WTC11 (cell line): ENCODE data around the gene GJD4. TPM values are rescaled to one million over a fixed set of nuclear protein-coding genes. Genes with fewer than 3 reads are reported as not detected.
A peak's percentile ranks its signal among the peaks of the same experiment; 100 is the strongest.

Experiments
- ATAC-seq: fragments of 200-7000 bp; cut with Tn5 transposase; 2 replicates; pipeline ENCODE4 v1.10.0; 2021; ENCODE audit warnings: mild to moderate bottlenecking, moderate library complexity
- CTCF ChIA-PET: fragments of 300-600 bp; sonication (Branson Sonifier 250); formaldehyde crosslinking; loops from one replicate; lab custom pipeline; 2021; ENCODE audit warnings: antibody characterized with exemption; lab: Charles Lee
- POLR2A ChIA-PET: fragments of 350-600 bp; sonication (Branson Sonifier 250); formaldehyde crosslinking; loops from one replicate; lab custom pipeline; 2021; ENCODE audit warnings: antibody characterized with exemption; lab: Charles Lee
- DNase-seq: peaks from one replicate; pipeline ENCODE4 v3.0.0; 2021; ENCODE audit warnings: low spot score
- H3K27ac Mint-ChIP-seq: 2 replicates; pipeline ENCODE4 v1.8.0; 2021; ENCODE audit warnings: mixed read lengths
- H3K27me3 Mint-ChIP-seq: 2 replicates; pipeline ENCODE4 v1.8.0; 2021; ENCODE audit warnings: low read depth, mild to moderate bottlenecking, moderate library complexity, mixed read lengths
- H3K36me3 Mint-ChIP-seq: 2 replicates; pipeline ENCODE4 v1.8.0; 2021; ENCODE audit warnings: mixed read lengths
- H3K4me1 Mint-ChIP-seq: 2 replicates; pipeline ENCODE4 v1.8.0; 2022; ENCODE audit warnings: mixed read lengths
- H3K4me3 Mint-ChIP-seq: 2 replicates; pipeline ENCODE4 v1.8.0; 2021; ENCODE audit warnings: mild to moderate bottlenecking, moderate library complexity, mixed read lengths
- H3K9me3 Mint-ChIP-seq: 2 replicates; pipeline ENCODE4 v1.8.0; 2021; ENCODE audit warnings: mixed read lengths
- AFF4 ChIP-seq: sonication (generic); formaldehyde crosslinking; IDR thresholded peaks from 2 replicates; pipeline ENCODE4 v1.8.1; 2023; ENCODE audit warnings: mild to moderate bottlenecking, missing genetic modification reagents, borderline replicate concordance
- ARID4B ChIP-seq: sonication (generic); formaldehyde crosslinking; IDR thresholded peaks from 2 replicates; pipeline ENCODE4 v1.8.0; 2023; ENCODE audit warnings: missing genetic modification reagents, mild to moderate bottlenecking, borderline replicate concordance
- ATF1 ChIP-seq: sonication (generic); formaldehyde crosslinking; IDR thresholded peaks from 2 replicates; pipeline ENCODE4 v1.8.1; 2023; ENCODE audit warnings: mild to moderate bottlenecking, moderate library complexity, missing genetic modification reagents
- CREB1 ChIP-seq: sonication (generic); formaldehyde crosslinking; IDR thresholded peaks from 2 replicates; pipeline ENCODE4 v1.8.0; 2023; ENCODE audit warnings: mild to moderate bottlenecking, missing genetic modification reagents
- CREM ChIP-seq: sonication (generic); formaldehyde crosslinking; IDR thresholded peaks from 2 replicates; pipeline ENCODE4 v1.8.1; 2022; ENCODE audit warnings: mild to moderate bottlenecking, missing genetic modification reagents, moderate library complexity
- IRF2 ChIP-seq: sonication (generic); formaldehyde crosslinking; IDR thresholded peaks from 2 replicates; pipeline ENCODE4 v1.8.0; 2022; ENCODE audit warnings: low read depth, missing genetic modification reagents, borderline replicate concordance
- KAT7 ChIP-seq: sonication (generic); formaldehyde crosslinking; IDR thresholded peaks from 2 replicates; pipeline ENCODE4 v1.8.1; 2023; ENCODE audit warnings: missing genetic modification reagents, mild to moderate bottlenecking, borderline replicate concordance
- MLX ChIP-seq: sonication (generic); formaldehyde crosslinking; IDR thresholded peaks from 2 replicates; pipeline ENCODE4 v1.8.1; 2023; ENCODE audit warnings: mild to moderate bottlenecking, missing genetic modification reagents, moderate library complexity
- MXD4 ChIP-seq: fragments of 250-450 bp; sonication (Bioruptor Pico); IDR thresholded peaks from 2 replicates; pipeline ENCODE4 v1.8.0; 2021; ENCODE audit warnings: mild to moderate bottlenecking, moderate library complexity, borderline replicate concordance
- NFATC4 ChIP-seq: fragments of 250-450 bp; sonication (Bioruptor Pico); IDR thresholded peaks from 2 replicates; pipeline ENCODE4 v1.9.0; 2021; ENCODE audit warnings: mild to moderate bottlenecking
- NR3C1 ChIP-seq: sonication (generic); formaldehyde crosslinking; conservative IDR thresholded peaks from 2 replicates; pipeline ENCODE4 v1.8.1; 2023; ENCODE audit warnings: low read depth, mild to moderate bottlenecking, missing genetic modification reagents
- OVOL2 ChIP-seq: fragments of 250-450 bp; sonication (Bioruptor Pico); IDR thresholded peaks from 2 replicates; pipeline ENCODE4 v1.9.0; 2021; ENCODE audit warnings: mild to moderate bottlenecking, borderline replicate concordance
- PRRX2 ChIP-seq: fragments of 250-450 bp; sonication (Bioruptor Pico); IDR thresholded peaks from 2 replicates; pipeline ENCODE4 v1.8.0; 2021; ENCODE audit warnings: mild to moderate bottlenecking
- SP1 ChIP-seq: sonication (generic); formaldehyde crosslinking; conservative IDR thresholded peaks from 2 replicates; pipeline ENCODE4 v1.8.1; 2022; ENCODE audit warnings: missing genetic modification reagents
- STAT6 ChIP-seq: sonication (generic); formaldehyde crosslinking; conservative IDR thresholded peaks from 2 replicates; pipeline ENCODE4 v1.8.1; 2023; ENCODE audit warnings: mild to moderate bottlenecking, low read depth, missing genetic modification reagents, moderate library complexity
- TCF7 ChIP-seq: sonication (generic); formaldehyde crosslinking; IDR thresholded peaks from 2 replicates; pipeline ENCODE4 v1.8.0; 2022; ENCODE audit warnings: mild to moderate bottlenecking, low read depth, missing genetic modification reagents, moderate library complexity
- ZMAT4 ChIP-seq: fragments of 250-450 bp; sonication (Bioruptor Pico); IDR thresholded peaks from 2 replicates; pipeline ENCODE4 v1.9.0; 2021; ENCODE audit warnings: mild to moderate bottlenecking
- ZNF232 ChIP-seq: sonication (generic); formaldehyde crosslinking; IDR thresholded peaks from 2 replicates; pipeline ENCODE4 v1.8.0; 2022; ENCODE audit warnings: mild to moderate bottlenecking, missing genetic modification reagents
- ZNF281 ChIP-seq: sonication (generic); formaldehyde crosslinking; IDR thresholded peaks from 2 replicates; pipeline ENCODE4 v1.8.0; 2023; ENCODE audit warnings: mild to moderate bottlenecking, missing genetic modification reagents
- ZNF396 ChIP-seq: fragments of 250-450 bp; sonication (Bioruptor Pico); IDR thresholded peaks from 2 replicates; pipeline ENCODE4 v1.8.0; 2021; ENCODE audit warnings: mild to moderate bottlenecking, moderate library complexity, borderline replicate concordance
- ZNF416 ChIP-seq: fragments of 250-450 bp; sonication (Bioruptor Pico); IDR thresholded peaks from 2 replicates; pipeline ENCODE4 v1.9.0; 2021; ENCODE audit warnings: mild to moderate bottlenecking, inconsistent platforms
- total RNA-seq: library from RNA; stranded (reverse); gene quantifications from 3 replicates; pipeline ENCODE4 v1.2.3, GENCODE V29; 2021

Gene GJD4
- total RNA-seq, 1 experiment from 2014 or later = not detected

- peak; percentile 5 for ATAC-seq
- H3K9me3 Mint-ChIP-seq = no peaks in the 10 kb centered on the region
- peaks cover 40% of the 10 kb centered on the region for H3K27me3 Mint-ChIP-seq
- TF ChIP-seq IRF2 (CRISPR knock-in tag) (no peak), ATF1 (CRISPR knock-in tag) (no peak), ZNF281 (peak; percentile 92), STAT6 (no peak), SP1 (CRISPR knock-in tag) (peak; percentile 50; the same call in 1 of the 2 replicates), PRRX2 (CRISPR knock-in tag) (no peak), ZNF232 (CRISPR knock-in tag) (peak; percentile 83; the same call in 1 of the 2 replicates), CREM (CRISPR knock-in tag) (no peak), TCF7 (CRISPR knock-in tag) (peak; percentile 96), ZNF396 (CRISPR knock-in tag) (no peak), ARID4B (CRISPR knock-in tag) (peak; percentile 81; the same call in 1 of the 2 replicates), CREB1 (CRISPR knock-in tag) (peak; percentile 93), NFATC4 (CRISPR knock-in tag) (no peak), NR3C1 (CRISPR knock-in tag) (no peak), OVOL2 (no peak), MLX (CRISPR knock-in tag) (no peak), AFF4 (CRISPR knock-in tag) (peak; percentile 78; the same call in 1 of the 2 replicates), ZNF416 (CRISPR knock-in tag) (no peak), ZMAT4 (no peak), KAT7 (CRISPR knock-in tag) (0 out of 2 replicates have a peak, but pooled peaks have one; percentile 58), MXD4 (CRISPR knock-in tag) (no peak)
These were observed 36.0 kb downstream of the GJD4 start for GRCh38 chr10:35640951-35641675.

More at GRCh38 chr10:35640951-35641675, 36.0 kb downstream of the GJD4 start:
- Mint-ChIP-seq H3K36me3 (no peaks in the 10 kb centered on the region), H3K27ac (no peak overlapping the region), H3K4me3 (peak overlapping the region; percentile 68), H3K4me1 (peaks cover 38% of the 10 kb centered on the region)
- peak; percentile 71 for DNase-seq
- ChIA-PET CTCF (interaction anchor here (0.7 to 1.6 kb wide), 5 partner anchors 47 to 300 kb away, joined by 3 to 6 read pairs (median 3); no protein-coding TSS in a partner anchor), POLR2A (interaction anchor here (0.6 kb wide), 1 partner anchor 488 kb away, joined by 3 read pairs; no protein-coding TSS in a partner anchor)
